Cardiac muscle cell (in vitro differentiated cells and primary cell): ENCODE results near the gene CKMT2. TPM values are rescaled to one million over a fixed set of nuclear protein-coding genes. Genes with fewer than 3 reads are reported as not detected.

Experiments used
- DNase-seq, 2 donors: peaks; one replicate each; pipeline versions ENCODE4 v3.0.0 to v3.0.0-alpha.2; 2010 to 2017; ENCODE audit warnings: low read depth in 1 of 2, low spot score in 1 of 2
- H3K27ac ChIP-seq: fragments of 200-600 bp; sonication (generic); 2 replicates; pipeline ENCODE4 v1.5.1; 2016
- H3K27me3 ChIP-seq: fragments of 200-600 bp; sonication (generic); 2 replicates; pipeline ENCODE4 v1.6.0; 2016; ENCODE audit warnings: control low read depth
- H3K36me3 ChIP-seq: fragments of 200-600 bp; sonication (generic); 2 replicates; pipeline ENCODE4 v1.5.1; 2016; ENCODE audit warnings: control low read depth
- H3K4me1 ChIP-seq: fragments of 200-600 bp; sonication (generic); 2 replicates; pipeline ENCODE4 v1.8.1; 2017; ENCODE audit warnings: low read depth, mild to moderate bottlenecking, mixed run types
- H3K4me3 ChIP-seq: fragments of 200-600 bp; sonication (generic); 2 replicates; pipeline ENCODE4 v1.5.1; 2016; ENCODE audit warnings: mild to moderate bottlenecking
- H3K9me3 ChIP-seq: fragments of 200-600 bp; sonication (generic); 2 replicates; pipeline ENCODE4 v1.5.1; 2017; ENCODE audit warnings: low read depth, mild to moderate bottlenecking, control low read depth
- CTCF ChIP-seq: IDR thresholded peaks from 2 replicates; pipeline ENCODE4 v1.5.1; 2012; ENCODE audit warnings: low read depth, mild to moderate bottlenecking, low read length
- polyA plus RNA-seq: library from polyadenylated mRNA; unstranded; fragments of >200 nt; fragmentation: Nextera tagmentation; extraction: Ambion mirVana; gene quantifications from 2 replicates; pipeline ENCODE4 v1.2.1, GENCODE V29; 2016
- total RNA-seq: library from RNA; depleted of rRNA; stranded (reverse); fragments of >200 nt; gene quantifications from 2 replicates; pipeline ENCODE4 v1.2.3, GENCODE V29; 2016

CKMT2 gene
- total and polyA plus RNA-seq, 2 experiments from 2014 or later = 37.1 to 62.6 TPM

GRCh38 chr5:81216152-81216551 lies 17.0 kb upstream of the CKMT2 start:
- no peak for DNase-seq
- Histone ChIP-seq H3K4me3 (no peak overlapping the region), H3K9me3 (no peaks in the 10 kb centered on the region), H3K27me3 (no peaks in the 10 kb centered on the region), H3K27ac (no peak overlapping the region), H3K4me1 (no peaks in the 10 kb centered on the region), H3K36me3 (no peaks in the 10 kb centered on the region)
- no peak for TF ChIP-seq CTCF

DNA sequence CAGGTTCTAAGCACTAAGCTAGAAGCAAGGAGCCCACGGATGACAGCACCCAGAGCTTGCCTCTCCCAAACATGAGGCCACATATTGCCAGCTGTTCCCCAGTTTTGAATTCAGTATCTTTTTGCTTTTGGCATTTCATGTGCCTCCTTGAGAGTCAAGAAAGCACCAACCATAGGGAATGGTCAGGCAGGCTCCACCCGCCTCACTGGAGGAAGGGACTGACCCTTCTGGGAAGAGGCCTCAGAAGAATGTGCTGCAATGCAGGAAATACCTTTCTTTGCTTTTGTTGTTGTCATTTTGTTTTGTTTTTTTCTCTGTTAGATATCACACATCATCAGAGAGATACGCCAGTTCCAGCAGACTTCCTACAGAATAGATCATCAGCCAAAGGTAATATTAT lies 13.7 kb upstream of the CKMT2 start:
- no peaks in the 10 kb centered on the region for H3K9me3 ChIP-seq
- H3K4me3 ChIP-seq = no peak overlapping the region
- H3K27ac ChIP-seq = no peak overlapping the region
- no peaks in the 10 kb centered on the region for H3K36me3 ChIP-seq
- peak in 1 of 2 donors; percentile 20 for DNase-seq
- no peak for TF ChIP-seq CTCF
- no peaks in the 10 kb centered on the region for H3K4me1 ChIP-seq
- no peaks in the 10 kb centered on the region for H3K27me3 ChIP-seq

DNA sequence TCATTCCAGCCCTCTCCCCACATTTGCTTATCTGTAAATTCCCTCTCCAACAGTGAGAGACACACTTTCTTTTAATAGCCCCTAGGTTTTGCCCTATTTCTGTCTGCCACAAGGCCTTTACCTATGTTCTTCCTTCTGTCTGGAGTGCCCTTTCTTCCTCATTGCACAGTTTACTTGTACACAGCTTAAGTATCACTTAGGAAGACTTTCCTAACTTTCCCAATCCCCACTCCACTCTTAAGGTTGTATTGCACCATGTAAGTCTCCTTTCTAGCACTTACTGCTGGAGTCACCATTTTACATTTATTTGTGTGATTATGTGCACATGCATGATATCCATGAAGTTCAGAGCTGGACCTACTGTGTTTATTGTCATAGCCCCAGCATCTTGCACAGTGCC lies 10.8 kb upstream of the CKMT2 start:
- DNase-seq = no peak
- no peaks in the 10 kb centered on the region for H3K27me3 ChIP-seq
- no peak for TF ChIP-seq CTCF
- no peaks in the 10 kb centered on the region for H3K36me3 ChIP-seq
- H3K9me3 ChIP-seq = no peaks in the 10 kb centered on the region
- no peak overlapping the region for H3K27ac ChIP-seq
- no peaks in the 10 kb centered on the region for H3K4me1 ChIP-seq
- H3K4me3 ChIP-seq = no peak overlapping the region

- H3K27me3 ChIP-seq = no peaks in the 10 kb centered on the region
- H3K9me3 ChIP-seq = no peaks in the 10 kb centered on the region
- H3K27ac ChIP-seq = no peak overlapping the region
- peaks cover 8% of the 10 kb centered on the region for H3K4me1 ChIP-seq
- no peak for TF ChIP-seq CTCF
- H3K36me3 ChIP-seq = no peaks in the 10 kb centered on the region
- no peak for DNase-seq
- H3K4me3 ChIP-seq = no peak overlapping the region
These were observed 7.7 kb upstream of the CKMT2 start for GRCh38 chr5:81225463-81225862.

GRCh38 chr5:81226286-81226685 lies 6.8 kb upstream of the CKMT2 start:
- H3K4me3 ChIP-seq = no peak overlapping the region
- no peak for DNase-seq
- no peak for TF ChIP-seq CTCF

DNA sequence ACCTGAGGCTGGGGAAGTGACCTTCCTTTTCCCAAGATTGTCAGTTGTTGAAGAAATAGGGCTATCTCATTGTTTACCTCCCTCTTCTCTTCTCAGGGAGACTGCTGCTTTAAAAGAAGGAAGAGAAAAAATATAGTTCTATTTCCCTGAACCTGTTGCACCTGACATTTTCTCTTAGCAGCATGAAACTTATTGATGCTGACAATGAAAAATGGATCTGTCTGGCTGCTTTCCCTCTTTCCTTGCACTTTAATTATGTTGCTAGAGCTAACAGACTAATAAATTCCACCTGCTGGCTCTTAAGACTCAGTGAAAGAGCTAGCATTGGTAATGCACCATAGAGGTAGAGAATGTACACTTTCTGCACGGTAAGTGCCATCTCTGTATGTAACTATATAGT lies 6.2 kb upstream of the CKMT2 start:
- no peak for TF ChIP-seq CTCF
- DNase-seq = no peak
- no peak overlapping the region for H3K27ac ChIP-seq
- peaks cover 20% of the 10 kb centered on the region for H3K4me1 ChIP-seq
- no peaks in the 10 kb centered on the region for H3K9me3 ChIP-seq
- H3K27me3 ChIP-seq = no peaks in the 10 kb centered on the region
- no peak overlapping the region for H3K4me3 ChIP-seq
- no peaks in the 10 kb centered on the region for H3K36me3 ChIP-seq

More at GRCh38 chr5:81226286-81226685, 6.8 kb upstream of the CKMT2 start:
- H3K9me3 ChIP-seq = no peaks in the 10 kb centered on the region
- H3K36me3 ChIP-seq = no peaks in the 10 kb centered on the region
- H3K27me3 ChIP-seq = no peaks in the 10 kb centered on the region
- no peak overlapping the region for H3K27ac ChIP-seq
- peaks cover 13% of the 10 kb centered on the region for H3K4me1 ChIP-seq
